Adipocyte (in vitro differentiated cells): ENCODE measurements around the gene ESR1.
A peak's percentile ranks its signal among the peaks of the same experiment; 100 is the strongest.

ENCODE experiments used
- DNase-seq: peaks from one replicate; pipeline ENCODE4 v3.0.0-alpha.2; 2015; ENCODE audit warnings: low read depth
- H3K27me3 ChIP-seq: replicated peaks from 2 replicates; pipeline ENCODE4 v1.7.0; 2013; ENCODE audit warnings: mild to moderate bottlenecking, low read length, moderate library complexity; ENCODE audit not compliant: control insufficient read depth, insufficient read depth
- H3K36me3 ChIP-seq: 2 replicates; pipeline ENCODE4 v1.7.0; 2013; ENCODE audit warnings: low read length, mild to moderate bottlenecking, moderate library complexity; ENCODE audit not compliant: control insufficient read depth, insufficient read depth, severe bottlenecking
- H3K4me1 ChIP-seq: 2 replicates; pipeline ENCODE4 v1.7.0; 2013; ENCODE audit warnings: mild to moderate bottlenecking, low read length, moderate library complexity; ENCODE audit not compliant: control insufficient read depth, insufficient read depth
- H3K4me3 ChIP-seq: 2 replicates; pipeline ENCODE4 v1.7.0; 2013; ENCODE audit warnings: mild to moderate bottlenecking, low read length, moderate library complexity
- H3K9ac ChIP-seq: 2 replicates; pipeline ENCODE4 v1.7.0; 2013; ENCODE audit warnings: mild to moderate bottlenecking, low read length, moderate library complexity
- H3K9me3 ChIP-seq: 2 replicates; pipeline ENCODE4 v1.7.0; 2013; ENCODE audit warnings: mild to moderate bottlenecking, low read length, moderate library complexity; ENCODE audit not compliant: control insufficient read depth

The ESR1 gene

DNA sequence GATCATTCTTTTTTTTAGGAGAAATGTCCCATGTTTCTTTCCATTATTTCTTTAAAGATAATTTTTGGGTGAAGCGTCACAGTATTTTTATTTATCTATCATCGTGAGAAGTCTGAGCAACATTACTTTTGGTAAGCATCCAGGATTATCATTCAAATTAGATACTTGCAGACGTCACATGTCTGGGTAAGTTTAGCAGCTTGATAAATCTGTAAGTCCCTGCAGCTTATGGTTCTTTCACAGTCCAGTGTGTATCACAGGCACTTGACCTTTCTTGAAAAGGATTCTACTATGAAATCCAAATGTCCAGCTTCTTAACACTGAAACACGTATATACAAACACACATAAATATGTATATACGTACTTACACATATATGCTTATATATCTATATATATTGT lies 359.4 kb downstream of the ESR1 start:
- Histone ChIP-seq H3K9ac (no peak overlapping the region), H3K4me1 (no peaks in the 10 kb centered on the region), H3K4me3 (no peak overlapping the region), H3K9me3 (no peaks in the 10 kb centered on the region), H3K27me3 (no peaks in the 10 kb centered on the region), H3K36me3 (peaks cover 30% of the 10 kb centered on the region)
- no peak for DNase-seq

DNA sequence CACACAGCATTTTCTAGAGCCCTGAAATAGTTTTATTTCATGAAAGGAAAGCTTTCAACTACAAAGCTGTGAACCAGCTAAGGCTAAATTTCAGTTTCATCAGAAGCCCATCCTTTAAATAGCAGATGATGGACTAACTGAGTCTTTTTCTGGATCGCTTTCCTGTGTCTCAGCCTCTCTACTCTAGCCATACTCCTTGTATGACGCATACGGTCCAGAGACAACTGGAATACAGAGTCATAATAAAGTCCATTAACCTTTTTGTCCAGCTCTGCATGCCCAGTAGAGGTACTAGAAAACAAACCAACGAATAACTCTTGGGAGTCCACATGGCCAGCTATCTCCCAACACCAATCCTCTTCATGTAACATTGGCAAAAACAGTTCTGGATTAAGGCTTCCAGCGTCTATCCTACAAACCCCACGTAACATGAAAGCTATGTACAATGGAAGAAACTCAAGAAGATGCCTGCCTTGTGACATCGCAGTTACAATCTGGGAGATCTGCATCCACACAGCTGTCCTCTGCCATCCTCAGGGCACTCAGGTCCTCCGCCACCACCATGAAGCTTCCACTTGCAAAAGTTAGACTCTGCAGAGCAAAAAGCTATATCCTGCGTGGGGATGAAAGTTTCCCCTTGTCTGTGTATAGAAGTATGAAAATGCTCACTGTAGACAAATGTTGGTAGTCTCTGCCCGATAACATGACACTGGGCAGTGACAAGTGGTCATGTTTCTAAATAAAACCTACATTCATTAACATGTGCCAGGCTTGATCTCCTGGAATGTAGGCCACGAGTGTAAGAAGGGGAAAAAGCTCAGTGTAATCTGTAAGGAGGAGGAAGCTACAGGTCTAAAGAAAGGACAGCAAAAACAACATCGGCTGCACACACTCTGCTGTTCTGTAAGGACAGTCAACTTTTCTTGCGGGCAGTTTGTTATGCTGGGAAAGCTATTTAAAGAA lies 360.4 kb downstream of the ESR1 start:
- DNase-seq, result no peak
- no peak overlapping the region for H3K4me3 ChIP-seq
- H3K9ac ChIP-seq, result no peak overlapping the region
- H3K4me1 ChIP-seq, result no peaks in the 10 kb centered on the region
- no peaks in the 10 kb centered on the region for H3K9me3 ChIP-seq
- no peaks in the 10 kb centered on the region for H3K27me3 ChIP-seq
- peaks cover 27% of the 10 kb centered on the region for H3K36me3 ChIP-seq

DNA sequence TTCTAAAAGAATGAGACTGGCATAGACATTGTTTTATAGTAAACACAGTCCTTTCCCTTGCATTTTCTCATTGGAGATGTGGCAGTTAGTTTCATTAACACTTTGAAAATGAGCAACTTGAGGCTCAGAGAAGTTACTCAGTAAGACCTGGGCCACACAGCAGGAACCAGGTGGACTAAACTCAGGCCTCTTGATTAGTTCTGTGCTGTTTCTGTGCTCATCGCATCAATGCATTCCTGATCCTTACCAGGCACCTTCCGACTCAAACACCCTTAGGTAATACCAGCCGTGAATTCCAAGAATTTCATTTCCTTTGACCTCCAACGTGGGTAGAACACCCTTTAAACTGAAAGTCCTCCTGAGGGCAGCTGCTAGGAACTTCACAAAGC lies 362.8 kb downstream of the ESR1 start:
- DNase-seq, result no peak
- H3K36me3 ChIP-seq, result peaks cover 26% of the 10 kb centered on the region
- H3K9ac ChIP-seq, result no peak overlapping the region
- no peaks in the 10 kb centered on the region for H3K9me3 ChIP-seq
- no peaks in the 10 kb centered on the region for H3K27me3 ChIP-seq
- no peaks in the 10 kb centered on the region for H3K4me1 ChIP-seq
- H3K4me3 ChIP-seq, result no peak overlapping the region

DNA sequence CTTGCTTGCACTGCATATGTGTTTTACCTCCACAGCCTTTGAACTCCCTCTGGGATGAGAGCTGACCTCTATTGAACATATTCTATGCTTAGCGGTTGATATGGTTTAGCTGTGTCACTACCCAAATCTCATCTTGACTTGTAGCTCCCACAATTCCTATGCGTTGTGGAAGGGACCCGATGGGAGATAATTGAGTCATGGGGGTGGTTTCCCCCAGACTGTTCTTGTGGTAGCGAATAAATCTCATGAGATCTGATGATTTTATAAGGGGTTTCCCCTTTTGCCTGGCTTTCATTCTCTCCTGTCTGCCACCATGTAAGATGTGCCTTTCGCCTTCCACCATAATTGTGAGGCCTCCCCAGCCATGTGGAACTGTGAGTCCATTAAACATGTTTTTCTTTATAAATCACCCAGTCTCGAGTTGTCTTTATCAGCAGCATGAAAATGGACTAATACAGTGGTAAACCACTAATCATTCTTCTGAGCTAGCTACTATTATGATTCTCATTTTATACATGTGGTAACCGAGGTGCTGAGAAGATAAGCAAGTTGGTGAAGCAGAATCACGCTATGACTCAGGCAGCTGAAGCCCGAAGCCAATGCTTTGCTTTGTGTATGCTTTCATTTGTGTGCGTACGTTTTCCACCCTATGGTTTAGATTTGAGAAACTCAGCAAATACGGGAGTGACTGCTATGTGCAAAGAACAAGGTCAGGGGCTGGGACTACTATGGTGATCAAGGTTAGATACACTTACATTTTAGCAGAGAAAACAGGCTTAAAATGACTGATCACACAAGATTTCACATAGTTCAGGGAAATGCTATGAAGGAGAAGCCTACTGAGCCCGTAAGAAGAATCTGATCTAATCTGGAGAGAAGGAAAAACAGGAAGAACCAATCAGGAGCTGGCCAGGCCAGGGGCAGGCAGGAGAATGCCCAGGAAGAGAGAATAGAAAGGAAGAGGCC lies 363.5 kb downstream of the ESR1 start:
- H3K36me3 ChIP-seq, result peaks cover 33% of the 10 kb centered on the region
- DNase-seq, result peak; percentile 63
- H3K27me3 ChIP-seq, result no peaks in the 10 kb centered on the region
- H3K9me3 ChIP-seq, result no peaks in the 10 kb centered on the region
- H3K4me1 ChIP-seq, result no peaks in the 10 kb centered on the region
- no peak overlapping the region for H3K4me3 ChIP-seq
- H3K9ac ChIP-seq, result no peak overlapping the region

DNA sequence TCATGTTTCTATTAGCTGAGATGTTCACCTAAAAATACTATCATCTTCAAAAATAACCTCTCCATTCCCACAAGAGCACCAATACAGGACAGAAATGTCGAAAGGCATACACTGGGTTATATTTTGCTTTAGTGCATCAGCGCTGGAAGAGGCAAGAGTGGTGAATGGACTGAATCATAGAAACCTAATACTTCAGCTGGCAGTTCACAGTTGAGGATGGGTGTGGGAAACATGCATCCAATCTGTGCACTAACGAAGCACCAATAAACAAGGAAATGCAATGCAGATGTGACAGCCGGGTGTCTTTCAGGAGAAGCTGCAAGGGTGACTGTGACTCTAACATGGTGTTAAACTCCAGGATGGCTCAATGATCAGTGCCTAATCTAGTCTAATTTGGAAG lies 365.8 kb downstream of the ESR1 start:
- Histone ChIP-seq H3K9ac (no peak overlapping the region), H3K27me3 (no peaks in the 10 kb centered on the region), H3K9me3 (no peaks in the 10 kb centered on the region), H3K4me1 (peaks cover 5% of the 10 kb centered on the region), H3K4me3 (no peak overlapping the region), H3K36me3 (peaks cover 37% of the 10 kb centered on the region)
- peak; percentile 50 for DNase-seq

DNA sequence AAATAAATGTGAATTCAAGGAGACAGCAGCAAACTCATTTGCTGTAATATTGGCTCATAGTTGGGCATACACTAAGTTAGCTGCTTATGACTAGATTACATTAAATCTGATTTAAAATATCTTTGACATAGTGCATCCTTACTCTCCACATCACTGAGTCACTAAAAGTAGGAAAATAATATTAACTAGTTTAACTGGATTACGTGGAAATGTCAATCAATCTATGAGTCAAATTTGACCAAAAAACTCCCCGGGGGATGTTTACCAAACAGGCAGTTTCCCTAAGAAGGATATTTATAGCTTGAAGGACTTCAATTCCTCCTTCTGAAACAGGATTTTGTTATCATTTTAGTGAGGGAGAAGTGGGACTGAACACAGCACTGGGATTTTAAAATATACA lies 366.5 kb downstream of the ESR1 start:
- peaks cover 42% of the 10 kb centered on the region for H3K36me3 ChIP-seq
- DNase-seq, result no peak
- peaks cover 5% of the 10 kb centered on the region for H3K4me1 ChIP-seq
- no peaks in the 10 kb centered on the region for H3K9me3 ChIP-seq
- H3K4me3 ChIP-seq, result no peak overlapping the region
- no peak overlapping the region for H3K9ac ChIP-seq
- no peaks in the 10 kb centered on the region for H3K27me3 ChIP-seq

DNA sequence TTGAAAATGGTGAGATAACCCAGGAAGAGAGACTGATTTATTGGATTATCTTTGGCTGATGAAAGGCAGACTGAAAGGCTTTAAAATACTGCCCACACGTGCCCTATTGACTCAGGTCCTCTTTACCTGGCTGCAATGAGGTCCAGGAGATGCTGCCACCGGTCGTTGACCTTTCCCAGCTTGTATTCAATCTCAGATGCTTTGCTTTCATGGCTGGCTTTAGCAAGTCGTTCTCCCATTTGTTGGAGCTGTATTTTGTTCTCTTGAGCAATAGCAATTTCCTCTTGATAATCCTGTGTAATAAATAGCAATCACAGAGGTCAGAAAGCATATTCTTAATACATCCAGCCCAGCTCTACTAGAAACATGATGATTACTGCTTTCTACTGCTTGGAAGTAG lies 368.8 kb downstream of the ESR1 start:
- Histone ChIP-seq H3K9ac (no peak overlapping the region), H3K27me3 (no peaks in the 10 kb centered on the region), H3K36me3 (peaks cover 44% of the 10 kb centered on the region), H3K4me1 (peaks cover 5% of the 10 kb centered on the region), H3K4me3 (no peak overlapping the region), H3K9me3 (no peaks in the 10 kb centered on the region)
- DNase-seq, result no peak
